22Rv1 (cell line): ENCODE results near the gene TMEM232.
A peak's percentile ranks its signal among the peaks of the same experiment; 100 is the strongest.

Experiments
- ZFX ChIP-seq: fragments of 450-650 bp; IDR thresholded peaks from 2 replicates; pipeline ENCODE4 v1.6.1; 2017; ENCODE audit warnings: antibody characterized with exemption, borderline replicate concordance
- TF ChIP-seq, protein P1 (sequence below): fragments of 450-650 bp; IDR thresholded peaks from 2 replicates; pipeline ENCODE4 v1.5.1; 2017; ENCODE audit warnings: mild to moderate bottlenecking

DNA sequence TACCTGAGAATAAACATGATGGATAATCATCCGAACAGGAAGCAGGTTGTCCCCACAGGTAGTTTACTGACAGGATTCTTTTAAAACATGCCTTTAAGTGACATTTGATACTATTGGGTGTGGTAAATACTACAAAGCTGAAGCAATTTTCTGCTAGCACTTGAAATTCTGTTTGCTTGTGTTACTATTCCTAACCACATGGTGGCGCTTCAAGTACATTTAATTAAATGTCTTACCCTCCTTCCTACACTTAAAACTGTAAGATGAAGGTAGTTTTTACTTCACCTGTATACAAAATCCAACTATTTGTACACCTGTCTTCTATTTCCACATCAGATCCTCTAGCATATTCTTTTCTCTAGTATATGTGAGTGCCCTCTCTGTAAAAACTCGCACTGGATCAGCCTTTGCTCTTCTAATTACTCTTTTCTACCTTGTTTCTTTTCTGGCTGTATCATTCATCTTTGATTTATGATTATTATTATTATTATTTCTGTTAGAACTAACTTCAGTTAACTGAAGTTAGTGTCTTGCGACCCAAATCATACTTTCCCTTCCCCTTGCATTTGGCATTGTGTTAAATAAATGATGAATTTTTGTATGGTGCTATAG lies 30.8 kb upstream of the TMEM232 start:
- TF ChIP-seq, protein P1, sequence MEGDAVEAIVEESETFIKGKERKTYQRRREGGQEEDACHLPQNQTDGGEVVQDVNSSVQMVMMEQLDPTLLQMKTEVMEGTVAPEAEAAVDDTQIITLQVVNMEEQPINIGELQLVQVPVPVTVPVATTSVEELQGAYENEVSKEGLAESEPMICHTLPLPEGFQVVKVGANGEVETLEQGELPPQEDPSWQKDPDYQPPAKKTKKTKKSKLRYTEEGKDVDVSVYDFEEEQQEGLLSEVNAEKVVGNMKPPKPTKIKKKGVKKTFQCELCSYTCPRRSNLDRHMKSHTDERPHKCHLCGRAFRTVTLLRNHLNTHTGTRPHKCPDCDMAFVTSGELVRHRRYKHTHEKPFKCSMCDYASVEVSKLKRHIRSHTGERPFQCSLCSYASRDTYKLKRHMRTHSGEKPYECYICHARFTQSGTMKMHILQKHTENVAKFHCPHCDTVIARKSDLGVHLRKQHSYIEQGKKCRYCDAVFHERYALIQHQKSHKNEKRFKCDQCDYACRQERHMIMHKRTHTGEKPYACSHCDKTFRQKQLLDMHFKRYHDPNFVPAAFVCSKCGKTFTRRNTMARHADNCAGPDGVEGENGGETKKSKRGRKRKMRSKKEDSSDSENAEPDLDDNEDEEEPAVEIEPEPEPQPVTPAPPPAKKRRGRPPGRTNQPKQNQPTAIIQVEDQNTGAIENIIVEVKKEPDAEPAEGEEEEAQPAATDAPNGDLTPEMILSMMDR = peak; percentile 75
- no peak for TF ChIP-seq ZFX
